Osteocyte (in vitro differentiated cells): ENCODE measurements around the gene ACTN2. TPM values are rescaled to one million over a fixed set of nuclear protein-coding genes. Genes with fewer than 3 reads are reported as not detected.

ENCODE experiments used
- DNase-seq: peaks from one replicate; pipeline ENCODE4 v3.0.0; 2021; ENCODE audit warnings: mixed read lengths; ENCODE audit not compliant: unreplicated experiment; ENCODE audit errors: extremely low spot score
- H3K27ac Mint-ChIP-seq: one replicate; pipeline ENCODE4 v1.8.0; 2021; ENCODE audit warnings: mild to moderate bottlenecking, mixed read lengths; ENCODE audit not compliant: unreplicated experiment
- H3K27me3 Mint-ChIP-seq: one replicate; pipeline ENCODE4 v1.8.0; 2021; ENCODE audit warnings: mixed read lengths; ENCODE audit not compliant: unreplicated experiment
- H3K36me3 Mint-ChIP-seq: one replicate; pipeline ENCODE4 v1.8.0; 2021; ENCODE audit warnings: mixed read lengths; ENCODE audit not compliant: unreplicated experiment
- H3K4me1 Mint-ChIP-seq: one replicate; pipeline ENCODE4 v1.8.0; 2021; ENCODE audit warnings: mixed read lengths; ENCODE audit not compliant: unreplicated experiment
- H3K4me3 Mint-ChIP-seq: one replicate; pipeline ENCODE4 v1.8.0; 2021; ENCODE audit warnings: mild to moderate bottlenecking, moderate library complexity, mixed read lengths; ENCODE audit not compliant: unreplicated experiment
- H3K9me3 Mint-ChIP-seq: one replicate; pipeline ENCODE4 v1.8.0; 2021; ENCODE audit warnings: mixed read lengths; ENCODE audit not compliant: unreplicated experiment
- total RNA-seq: library from RNA; stranded (reverse); gene quantifications from 2 replicates; pipeline ENCODE4 v1.2.1, GENCODE V29; 2021
- TF ChIP-seq, protein P1 (sequence below): fragments of 200-600 bp; sonication (generic); IDR thresholded peaks from 2 replicates; pipeline ENCODE4 v1.5.0; 2021; ENCODE audit warnings: antibody characterized with exemption, mild to moderate bottlenecking, moderate library complexity

ACTN2 gene
- total RNA-seq, 1 donor from 2014 or later = not detected

DNA sequence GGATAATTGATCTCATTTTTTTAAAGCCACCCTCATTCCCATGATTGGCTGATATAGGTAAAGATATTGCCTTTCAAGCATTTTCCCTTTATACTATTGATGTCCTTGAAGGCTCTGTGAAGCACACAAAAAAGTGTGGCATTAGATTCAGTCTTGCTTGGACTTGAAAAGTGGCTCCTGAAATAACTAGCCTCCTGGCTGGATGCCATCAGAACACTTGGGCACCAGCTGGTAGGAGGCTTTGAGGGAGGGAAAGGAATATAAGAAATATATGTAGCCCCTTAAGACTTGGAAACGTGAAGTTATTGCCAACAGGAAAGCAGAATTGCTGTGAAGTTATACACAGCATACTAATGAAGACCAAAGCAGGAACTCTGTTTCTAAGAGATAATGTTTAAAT is 122.8 kb downstream of the ACTN2 start:
- H3K27ac Mint-ChIP-seq = no peak overlapping the region
- peaks cover 37% of the 10 kb centered on the region for H3K36me3 Mint-ChIP-seq
- H3K27me3 Mint-ChIP-seq = no peaks in the 10 kb centered on the region
- DNase-seq = no peak
- H3K9me3 Mint-ChIP-seq = no peaks in the 10 kb centered on the region
- no peak overlapping the region for H3K4me3 Mint-ChIP-seq
- no peaks in the 10 kb centered on the region for H3K4me1 Mint-ChIP-seq
- TF ChIP-seq, protein P1, sequence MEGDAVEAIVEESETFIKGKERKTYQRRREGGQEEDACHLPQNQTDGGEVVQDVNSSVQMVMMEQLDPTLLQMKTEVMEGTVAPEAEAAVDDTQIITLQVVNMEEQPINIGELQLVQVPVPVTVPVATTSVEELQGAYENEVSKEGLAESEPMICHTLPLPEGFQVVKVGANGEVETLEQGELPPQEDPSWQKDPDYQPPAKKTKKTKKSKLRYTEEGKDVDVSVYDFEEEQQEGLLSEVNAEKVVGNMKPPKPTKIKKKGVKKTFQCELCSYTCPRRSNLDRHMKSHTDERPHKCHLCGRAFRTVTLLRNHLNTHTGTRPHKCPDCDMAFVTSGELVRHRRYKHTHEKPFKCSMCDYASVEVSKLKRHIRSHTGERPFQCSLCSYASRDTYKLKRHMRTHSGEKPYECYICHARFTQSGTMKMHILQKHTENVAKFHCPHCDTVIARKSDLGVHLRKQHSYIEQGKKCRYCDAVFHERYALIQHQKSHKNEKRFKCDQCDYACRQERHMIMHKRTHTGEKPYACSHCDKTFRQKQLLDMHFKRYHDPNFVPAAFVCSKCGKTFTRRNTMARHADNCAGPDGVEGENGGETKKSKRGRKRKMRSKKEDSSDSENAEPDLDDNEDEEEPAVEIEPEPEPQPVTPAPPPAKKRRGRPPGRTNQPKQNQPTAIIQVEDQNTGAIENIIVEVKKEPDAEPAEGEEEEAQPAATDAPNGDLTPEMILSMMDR = no peak

DNA sequence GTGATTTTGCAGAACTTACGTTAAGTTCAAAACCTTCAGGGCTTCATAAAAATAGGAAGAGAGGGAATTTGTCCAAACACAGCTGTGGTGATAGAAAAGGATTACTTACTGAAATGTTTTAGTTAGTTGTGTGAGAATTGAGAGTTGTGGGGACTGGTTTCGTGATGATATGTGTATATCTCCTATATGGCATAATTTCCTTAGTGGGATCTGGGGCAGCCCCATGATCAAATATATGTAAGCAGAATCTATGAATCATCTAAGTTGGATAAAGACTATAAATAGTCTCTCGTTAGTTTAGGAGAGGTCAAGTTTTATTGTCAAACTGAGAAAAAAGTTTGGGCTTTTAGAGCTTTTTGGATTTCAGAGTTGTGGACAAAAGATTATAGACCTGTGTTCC is 123.7 kb downstream of the ACTN2 start:
- DNase-seq = no peak
- no peaks in the 10 kb centered on the region for H3K27me3 Mint-ChIP-seq
- no peak overlapping the region for H3K27ac Mint-ChIP-seq
- no peak overlapping the region for H3K4me3 Mint-ChIP-seq
- H3K36me3 Mint-ChIP-seq = peaks cover 33% of the 10 kb centered on the region
- no peaks in the 10 kb centered on the region for H3K9me3 Mint-ChIP-seq
- H3K4me1 Mint-ChIP-seq = no peaks in the 10 kb centered on the region
- TF ChIP-seq, protein P1 = no peak

DNA sequence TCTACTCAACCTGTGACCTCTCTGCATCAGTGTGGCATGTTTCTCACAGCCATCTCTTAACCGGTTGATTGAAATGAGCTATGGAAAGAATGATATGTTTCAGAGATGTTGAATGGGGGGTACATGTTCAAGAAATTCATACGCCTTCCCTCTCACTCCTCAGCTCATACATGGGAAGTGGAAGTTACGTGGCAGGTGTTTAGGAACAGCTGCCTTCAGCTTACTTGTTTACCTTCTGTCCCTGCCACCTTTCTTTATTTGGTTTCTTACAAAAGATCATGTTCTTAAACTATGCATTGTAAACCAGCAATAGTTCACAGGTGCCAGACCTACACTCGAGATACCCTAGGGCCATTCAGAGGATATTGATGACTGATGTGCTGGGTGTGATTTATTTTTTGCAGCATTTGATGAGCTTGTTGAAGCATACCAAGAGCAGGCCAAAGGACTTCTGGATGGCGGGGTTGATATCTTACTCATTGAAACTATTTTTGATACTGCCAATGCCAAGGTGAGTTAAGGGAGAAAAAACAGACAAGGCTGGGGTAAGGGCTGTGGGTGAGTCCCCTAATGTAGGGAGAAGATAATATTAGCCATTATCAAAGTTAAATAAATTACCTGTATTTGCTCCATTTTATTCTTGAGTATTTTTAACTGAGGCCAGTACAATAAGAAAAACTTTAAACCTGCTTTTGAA is 126.2 kb downstream of the ACTN2 start:
- Mint-ChIP-seq H3K36me3 (peaks cover 41% of the 10 kb centered on the region), H3K27ac (no peak overlapping the region), H3K9me3 (no peaks in the 10 kb centered on the region), H3K4me3 (no peak overlapping the region), H3K27me3 (no peaks in the 10 kb centered on the region), H3K4me1 (no peaks in the 10 kb centered on the region)
- no peak for DNase-seq
- TF ChIP-seq, protein P1 = no peak

Other genes starting within 250 kb of the ACTN2 start
- 30.0 and 32.4 TPM in 2 replicates for gene LGALS8, start 162.5 kb upstream of the ACTN2 start, total RNA-seq
- gene HEATR1, start 82.0 kb upstream of the ACTN2 start, total RNA-seq = 30.9 and 34.6 TPM in 2 replicates
- gene MTR, start 108.8 kb downstream of the ACTN2 start, total RNA-seq = 37.8 and 41.6 TPM in 2 replicates